Erythroblast (primary cell): ENCODE results near the gene GDF10.

Experiments
- GATA1 ChIP-seq: IDR thresholded peaks from 2 replicates; pipeline ENCODE4 v1.6.1; 2011; ENCODE audit warnings: low read depth, mild to moderate bottlenecking, control low read depth, low read length, moderate library complexity
- POLR2A ChIP-seq: IDR thresholded peaks from 2 replicates; pipeline ENCODE4 v1.6.1; 2011; ENCODE audit warnings: mild to moderate bottlenecking, low read length

GRCh38 chr10:47285381-47286115, 14.4 kb upstream of the GDF10 start:
- TF ChIP-seq POLR2A (no peak), GATA1 (no peak)
